ENCODE measurements around the gene ARRB1.

DNA sequence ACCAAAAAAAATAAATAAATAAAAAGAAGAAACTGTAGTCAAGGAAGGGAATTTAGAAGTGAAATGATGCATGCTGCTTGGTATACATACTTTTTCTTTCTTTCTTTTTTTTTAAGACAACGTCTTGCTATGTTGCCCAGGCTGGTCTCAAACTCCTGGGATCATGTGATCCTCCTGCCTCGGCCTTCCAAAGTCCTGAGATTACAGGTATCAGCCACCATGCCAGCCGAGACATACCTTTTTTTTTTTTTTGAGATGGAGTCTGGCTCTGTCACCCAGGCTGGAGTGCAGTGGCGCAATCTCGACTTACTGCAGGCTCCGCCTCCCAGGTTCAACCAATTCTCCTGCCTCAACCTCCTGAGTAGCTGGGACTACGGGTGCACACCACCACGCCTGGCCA is 21.7 kb upstream of the ARRB1 start:
- TF ChIP-seq, protein P1, sequence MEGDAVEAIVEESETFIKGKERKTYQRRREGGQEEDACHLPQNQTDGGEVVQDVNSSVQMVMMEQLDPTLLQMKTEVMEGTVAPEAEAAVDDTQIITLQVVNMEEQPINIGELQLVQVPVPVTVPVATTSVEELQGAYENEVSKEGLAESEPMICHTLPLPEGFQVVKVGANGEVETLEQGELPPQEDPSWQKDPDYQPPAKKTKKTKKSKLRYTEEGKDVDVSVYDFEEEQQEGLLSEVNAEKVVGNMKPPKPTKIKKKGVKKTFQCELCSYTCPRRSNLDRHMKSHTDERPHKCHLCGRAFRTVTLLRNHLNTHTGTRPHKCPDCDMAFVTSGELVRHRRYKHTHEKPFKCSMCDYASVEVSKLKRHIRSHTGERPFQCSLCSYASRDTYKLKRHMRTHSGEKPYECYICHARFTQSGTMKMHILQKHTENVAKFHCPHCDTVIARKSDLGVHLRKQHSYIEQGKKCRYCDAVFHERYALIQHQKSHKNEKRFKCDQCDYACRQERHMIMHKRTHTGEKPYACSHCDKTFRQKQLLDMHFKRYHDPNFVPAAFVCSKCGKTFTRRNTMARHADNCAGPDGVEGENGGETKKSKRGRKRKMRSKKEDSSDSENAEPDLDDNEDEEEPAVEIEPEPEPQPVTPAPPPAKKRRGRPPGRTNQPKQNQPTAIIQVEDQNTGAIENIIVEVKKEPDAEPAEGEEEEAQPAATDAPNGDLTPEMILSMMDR (IDR thresholded peaks at IDR 0.05; ENCODE audit: low read depth, low read length), result no peak
- no peak for TF ChIP-seq EZH2phosphoT487 (IDR thresholded peaks at IDR 0.05; ENCODE audit: low read depth)

Data from OCI-LY3 (cell line).